Activated CD4-positive, alpha-beta T cell treated with anti-CD3 and anti-CD28 coated beads for 24 hours (primary cell): Measurements from ENCODE around the gene SLC6A7.

ENCODE experiments used
- DNase-seq, 2 donors: peaks; one replicate each; pipeline ENCODE4 v3.0.0-alpha.2; 2020; ENCODE audit warnings: low read depth in 2 of 2

SLC6A7 gene

DNA sequence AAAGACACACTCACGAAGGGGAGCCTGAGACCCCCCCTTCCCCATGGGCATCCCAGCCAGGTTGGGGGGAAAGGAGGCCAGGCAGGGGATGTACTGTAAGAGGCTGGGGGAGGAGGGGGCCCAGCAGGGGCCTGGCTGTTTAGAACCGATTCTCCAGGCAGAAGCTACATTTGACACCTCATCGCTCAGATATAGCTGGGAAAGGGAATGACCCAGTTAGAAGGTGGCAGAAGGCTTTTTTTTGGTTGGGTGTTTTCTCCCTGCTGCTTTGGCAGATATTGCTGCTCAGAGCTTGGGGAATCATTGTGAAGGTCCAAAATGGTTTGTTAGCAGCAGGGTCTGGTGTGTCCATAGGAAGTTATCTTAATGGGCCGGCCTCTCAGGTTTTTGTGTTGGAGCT, 17.3 kb upstream of the SLC6A7 start:
- no peak for DNase-seq

DNA sequence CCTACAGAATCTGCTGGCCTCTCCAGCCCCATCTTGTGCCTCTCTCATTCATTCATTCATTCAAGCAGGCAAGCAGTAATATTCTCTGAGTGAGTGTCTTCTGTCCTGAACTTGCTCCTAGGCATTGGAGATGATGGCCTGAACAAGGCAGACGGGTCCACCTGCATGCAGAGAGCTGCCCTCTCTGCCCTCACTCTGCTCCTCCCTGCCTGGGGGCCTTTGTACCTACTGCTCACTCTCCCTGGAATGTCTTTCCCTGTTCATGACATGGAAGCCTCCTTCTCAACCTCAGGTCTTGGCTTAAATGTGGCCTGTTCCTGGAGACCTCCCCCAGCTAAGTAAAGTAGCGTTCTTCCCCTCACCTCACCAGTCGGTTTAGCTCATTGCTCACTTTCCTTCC, 16.7 kb upstream of the SLC6A7 start:
- no peak for DNase-seq

- DNase-seq = no peak
Observed at GRCh38 chr5:150174285-150174684, 15.6 kb upstream of the SLC6A7 start.

- no peak for DNase-seq
Observed at GRCh38 chr5:150175076-150175475, 14.8 kb upstream of the SLC6A7 start.

DNA sequence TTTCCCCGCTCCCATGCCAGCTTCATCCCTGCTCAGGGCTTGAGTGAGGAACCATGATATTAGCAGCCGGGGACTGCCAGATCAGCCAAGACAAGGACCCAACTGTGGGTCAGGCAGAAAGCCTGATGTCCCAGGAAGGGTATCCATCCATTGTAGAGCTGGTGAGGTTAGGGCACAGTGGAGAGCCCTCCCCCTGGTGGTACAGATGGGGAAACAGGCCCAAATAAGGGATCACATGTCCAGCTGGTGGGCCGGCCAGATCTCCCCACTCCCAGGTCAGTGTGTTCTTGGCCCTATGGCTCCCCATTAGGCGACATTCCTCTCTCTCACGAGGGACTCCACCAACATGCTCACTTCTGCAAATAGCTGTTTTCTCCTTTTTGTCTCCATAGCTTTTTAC, 14.3 kb upstream of the SLC6A7 start:
- DNase-seq = no peak

GRCh38 chr5:150176745-150177477, 13.0 kb upstream of the SLC6A7 start:
- DNase-seq = no peak

- no peak for DNase-seq
Observed at GRCh38 chr5:150177721-150178120, 12.1 kb upstream of the SLC6A7 start.

DNA sequence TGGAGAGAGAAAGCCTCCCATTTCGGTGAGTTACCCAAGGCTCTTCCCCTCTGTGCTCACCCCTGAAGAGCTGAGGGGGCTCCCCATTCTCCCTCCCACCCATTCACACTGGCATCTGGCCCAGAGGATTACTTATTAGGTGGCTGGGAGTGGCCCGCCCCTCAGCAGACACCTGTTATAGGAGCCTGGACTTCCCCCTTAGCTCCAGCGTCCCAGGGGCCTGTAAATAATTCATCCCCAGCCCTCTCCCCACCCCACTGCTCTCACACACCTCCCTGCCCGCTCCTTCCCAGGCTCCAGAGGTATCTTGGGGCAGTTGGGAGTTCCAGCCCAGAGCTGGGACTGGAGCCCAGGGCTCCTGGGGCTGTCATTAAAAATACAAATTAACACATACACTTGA, 11.6 kb upstream of the SLC6A7 start:
- no peak for DNase-seq

GRCh38 chr5:150179019-150179620, 10.7 kb upstream of the SLC6A7 start:
- no peak for DNase-seq

GRCh38 chr5:150180241-150181026, 9.4 kb upstream of the SLC6A7 start:
- no peak for DNase-seq

- no peak for DNase-seq
Observed at GRCh38 chr5:150181027-150181426, 8.8 kb upstream of the SLC6A7 start.

GRCh38 chr5:150181766-150182545, 7.9 kb upstream of the SLC6A7 start:
- no peak for DNase-seq

DNA sequence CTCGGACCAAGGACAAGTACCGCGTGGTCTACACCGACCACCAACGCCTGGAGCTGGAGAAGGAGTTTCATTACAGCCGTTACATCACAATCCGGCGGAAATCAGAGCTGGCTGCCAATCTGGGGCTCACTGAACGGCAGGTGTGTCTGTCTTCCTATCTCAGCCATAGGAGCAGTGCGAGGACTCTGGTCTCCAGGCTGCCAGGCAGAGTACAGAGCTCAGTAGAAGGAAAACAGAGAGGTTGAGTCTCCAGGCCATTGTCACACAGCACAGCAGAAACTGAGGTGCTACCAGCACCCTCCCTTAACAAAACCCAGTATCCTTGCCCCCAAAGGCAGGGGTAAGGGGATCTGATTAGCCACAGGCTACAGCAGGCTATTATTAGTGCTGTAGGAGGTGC, 7.1 kb upstream of the SLC6A7 start:
- no peak for DNase-seq

DNA sequence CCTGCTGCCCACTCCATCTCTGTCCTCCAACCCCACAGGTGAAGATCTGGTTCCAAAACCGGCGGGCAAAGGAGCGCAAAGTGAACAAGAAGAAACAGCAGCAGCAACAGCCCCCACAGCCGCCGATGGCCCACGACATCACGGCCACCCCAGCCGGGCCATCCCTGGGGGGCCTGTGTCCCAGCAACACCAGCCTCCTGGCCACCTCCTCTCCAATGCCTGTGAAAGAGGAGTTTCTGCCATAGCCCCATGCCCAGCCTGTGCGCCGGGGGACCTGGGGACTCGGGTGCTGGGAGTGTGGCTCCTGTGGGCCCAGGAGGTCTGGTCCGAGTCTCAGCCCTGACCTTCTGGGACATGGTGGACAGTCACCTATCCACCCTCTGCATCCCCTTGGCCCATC, 6.4 kb upstream of the SLC6A7 start:
- no peak for DNase-seq

- DNase-seq = no peak
Observed at GRCh38 chr5:150184006-150184405, 5.9 kb upstream of the SLC6A7 start.

GRCh38 chr5:150184990-150185912, 4.6 kb upstream of the SLC6A7 start:
- no peak for DNase-seq

DNA sequence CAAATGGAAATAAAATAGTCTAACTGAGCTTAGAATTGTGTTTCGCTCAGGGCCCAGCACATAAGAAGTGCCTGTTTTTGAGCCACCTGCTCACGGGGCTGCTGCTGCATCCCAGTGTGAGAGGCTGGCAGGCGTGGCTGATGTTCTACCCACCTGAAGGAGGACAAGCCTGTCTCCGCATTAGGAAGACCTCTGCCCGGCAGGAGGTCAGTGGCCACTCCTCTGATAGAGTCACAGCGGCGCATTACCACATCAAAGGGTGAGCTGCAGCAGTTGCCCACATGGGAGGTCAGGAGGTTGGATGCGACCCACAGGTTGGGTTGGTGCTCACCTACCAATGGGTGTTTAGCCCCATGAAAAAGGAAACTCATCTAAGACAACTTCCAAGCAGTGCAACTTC, 3.7 kb upstream of the SLC6A7 start:
- DNase-seq = no peak

GRCh38 chr5:150186897-150187296, 3.0 kb upstream of the SLC6A7 start:
- no peak for DNase-seq

DNA sequence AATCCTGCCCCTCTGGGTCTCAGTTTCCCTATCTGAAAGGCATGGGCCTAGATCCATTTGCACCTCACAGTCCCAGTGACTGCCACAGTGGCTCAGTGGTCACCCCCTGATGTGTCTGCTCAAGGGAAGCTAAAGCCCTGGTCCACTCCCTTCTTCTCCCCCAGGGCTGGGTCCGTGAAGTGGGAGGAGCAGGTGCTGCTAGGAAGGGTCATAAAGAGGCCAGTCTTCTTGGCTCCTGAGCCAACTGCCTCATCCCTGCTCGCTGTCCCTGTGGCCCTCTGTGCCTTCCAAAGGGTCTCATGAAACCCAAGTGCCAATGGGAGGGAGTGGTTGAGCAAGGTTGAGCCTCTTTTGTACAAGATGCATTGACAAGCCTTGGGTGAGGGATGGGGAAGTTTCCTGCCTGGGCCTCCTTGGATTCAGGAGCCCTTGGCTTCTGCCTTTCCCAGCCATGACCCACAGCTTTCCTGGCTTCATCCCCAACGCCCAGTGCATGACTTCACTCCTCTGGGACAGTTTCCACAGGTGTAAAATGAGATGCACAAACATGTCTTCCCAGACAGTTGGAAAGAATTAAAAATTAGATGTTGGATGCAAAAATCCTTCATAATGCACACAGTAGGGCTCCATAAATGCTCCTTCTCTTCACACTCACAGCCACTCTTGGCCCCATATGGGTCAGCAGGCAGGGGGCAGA, 1.6 kb upstream of the SLC6A7 start:
- DNase-seq = no peak

GRCh38 chr5:150189326-150189725, 536 bp upstream of the SLC6A7 start:
- DNase-seq = no peak
